ENCODE results near the gene KCNAB1.

Gene KCNAB1

GRCh38 chr3:156285626-156286025, 165.2 kb downstream of the KCNAB1 start:
- TF ChIP-seq TSHZ2 (CRISPR knock-in tag; IDR thresholded peaks at IDR 0.05): no peak
- TF ChIP-seq PATZ1 (CRISPR knock-in tag; IDR thresholded peaks at IDR 0.05; ENCODE audit: borderline replicate concordance): no peak
- no peak for TF ChIP-seq ZC3H10 (CRISPR knock-in tag; IDR thresholded peaks at IDR 0.05)
- no peak for TF ChIP-seq ZNF70 (CRISPR knock-in tag; IDR thresholded peaks at IDR 0.05)
- no peak for TF ChIP-seq ZNF8 (CRISPR knock-in tag; IDR thresholded peaks at IDR 0.05)
- TF ChIP-seq TOX (CRISPR knock-in tag; IDR thresholded peaks at IDR 0.05; ENCODE audit: borderline replicate concordance): no peak
- no peak for TF ChIP-seq CSRNP3 (CRISPR knock-in tag; IDR thresholded peaks at IDR 0.05)
- TF ChIP-seq CSDC2 (CRISPR knock-in tag; IDR thresholded peaks at IDR 0.05): no peak
- TF ChIP-seq ZFP30 (CRISPR knock-in tag; IDR thresholded peaks at IDR 0.05): no peak
- no peak for TF ChIP-seq TCF4 (CRISPR knock-in tag; IDR thresholded peaks at IDR 0.05; ENCODE audit: borderline replicate concordance)
- no peak for TF ChIP-seq ZFP3 (CRISPR knock-in tag; IDR thresholded peaks at IDR 0.05)
- TF ChIP-seq ZNF565 (CRISPR knock-in tag; conservative IDR thresholded peaks at IDR 0.05; ENCODE audit: low read depth): no peak
- TF ChIP-seq OSR1 (CRISPR knock-in tag; IDR thresholded peaks at IDR 0.05): no peak
- no peak for TF ChIP-seq BACH2 (CRISPR knock-in tag; IDR thresholded peaks at IDR 0.05; ENCODE audit: borderline replicate concordance)
- TF ChIP-seq ISL1 (CRISPR knock-in tag; IDR thresholded peaks at IDR 0.05): no peak
- TF ChIP-seq ARNTL (CRISPR knock-in tag; IDR thresholded peaks at IDR 0.05; ENCODE audit: borderline replicate concordance, low read depth): no peak
- ATAC-seq: no peak

GRCh38 chr3:156290924-156291271, 170.5 kb downstream of the KCNAB1 start:
- ATAC-seq: peak; percentile 62

More at GRCh38 chr3:156290924-156291271, 170.5 kb downstream of the KCNAB1 start:
- TF ChIP-seq ZNF70 (CRISPR knock-in tag; IDR thresholded peaks at IDR 0.05): no peak
- no peak for TF ChIP-seq RARB (CRISPR knock-in tag; IDR thresholded peaks at IDR 0.05)
- no peak for TF ChIP-seq ZNF8 (CRISPR knock-in tag; IDR thresholded peaks at IDR 0.05)
- no peak for TF ChIP-seq POU6F1 (CRISPR knock-in tag; IDR thresholded peaks at IDR 0.05; ENCODE audit: borderline replicate concordance, low read depth)
- TF ChIP-seq PPARA (CRISPR knock-in tag; IDR thresholded peaks at IDR 0.05; ENCODE audit: borderline replicate concordance): no peak
- no peak for TF ChIP-seq CSRNP3 (CRISPR knock-in tag; IDR thresholded peaks at IDR 0.05)
- no peak for TF ChIP-seq CSDC2 (CRISPR knock-in tag; IDR thresholded peaks at IDR 0.05)
